Gastrocnemius medialis (tissue), 4 donors: ENCODE measurements around the gene PTPRR.

Experiments used
- CTCF ChIP-seq, 5 experiments: fragments of 450-650 bp in 3 of 5; fragments of 200-600 bp in 2 of 5; sonication (generic) in 2 of 5; IDR thresholded peaks in 4 of 5; conservative IDR thresholded peaks in 1 of 5; 1 replicate in 4 of 5; 2 replicates in 1 of 5; pipeline ENCODE4 v1.5.1; 2016 to 2019; ENCODE audit warnings: antibody characterized with exemption in 5 of 5, mild to moderate bottlenecking in 3 of 5, moderate library complexity in 3 of 5
- POLR2A ChIP-seq, 2 donors: fragments of 450-650 bp; IDR thresholded peaks; one replicate each; pipeline ENCODE4 v1.6.1; 2017; ENCODE audit warnings: antibody characterized with exemption in 2 of 2, mild to moderate bottlenecking in 2 of 2, moderate library complexity in 2 of 2

- TF ChIP-seq POLR2A (IDR thresholded peaks at IDR 0.05) (no peak), CTCF (IDR thresholded peaks at IDR 0.05 in 4 of 5, conservative IDR thresholded peaks at IDR 0.05 in 1 of 5) (no peak)
These were observed 236.6 kb downstream of the PTPRR start for GRCh38 chr12:70683976-70684375.
